ENCODE data around the gene TRERF1.

The TRERF1 gene

GRCh38 chr6:42396720-42397119 is 55.0 kb downstream of the TRERF1 start:
- Histone ChIP-seq H3F3A (ENCODE audit: insufficient read depth, low read length) (no peaks in the 10 kb centered on the region), H3K79me2 (ENCODE audit: insufficient read depth, low read length) (no peaks in the 10 kb centered on the region), H3K9me3 (ENCODE audit: low read length) (no peaks in the 10 kb centered on the region), H3K36me3 (ENCODE audit: insufficient read depth, low read length) (no peaks in the 10 kb centered on the region), H3K4me2 (ENCODE audit: low read length) (no peak overlapping the region), H2AFZ (ENCODE audit: low read length) (no peak overlapping the region), H3K27ac (ENCODE audit: low read depth, low read length, poor library complexity, severe bottlenecking) (no peak overlapping the region), H3K27me3 (ENCODE audit: insufficient read depth, low read length) (no peaks in the 10 kb centered on the region; the same call in 1 of the 2 replicates), H3K4me3 (ENCODE audit: low read depth, low read length, poor library complexity, severe bottlenecking) (no peak overlapping the region), H3K4me1 (ENCODE audit: insufficient read depth, low read length, severe bottlenecking) (no peaks in the 10 kb centered on the region), H3K9ac (ENCODE audit: low read length) (no peak overlapping the region), H3K9me2 (ENCODE audit: low read depth, low read length) (no peaks in the 10 kb centered on the region), H4K20me1 (ENCODE audit: insufficient read depth, low read length) (no peaks in the 10 kb centered on the region)
- no peak for TF ChIP-seq EZH2 (IDR thresholded peaks at IDR 0.05; ENCODE audit: borderline replicate concordance, low read length)
- peak; percentile 39; the same call in 1 of the 2 replicates for TF ChIP-seq CTCF (IDR thresholded peaks at IDR 0.05; ENCODE audit: low read length)

DNA sequence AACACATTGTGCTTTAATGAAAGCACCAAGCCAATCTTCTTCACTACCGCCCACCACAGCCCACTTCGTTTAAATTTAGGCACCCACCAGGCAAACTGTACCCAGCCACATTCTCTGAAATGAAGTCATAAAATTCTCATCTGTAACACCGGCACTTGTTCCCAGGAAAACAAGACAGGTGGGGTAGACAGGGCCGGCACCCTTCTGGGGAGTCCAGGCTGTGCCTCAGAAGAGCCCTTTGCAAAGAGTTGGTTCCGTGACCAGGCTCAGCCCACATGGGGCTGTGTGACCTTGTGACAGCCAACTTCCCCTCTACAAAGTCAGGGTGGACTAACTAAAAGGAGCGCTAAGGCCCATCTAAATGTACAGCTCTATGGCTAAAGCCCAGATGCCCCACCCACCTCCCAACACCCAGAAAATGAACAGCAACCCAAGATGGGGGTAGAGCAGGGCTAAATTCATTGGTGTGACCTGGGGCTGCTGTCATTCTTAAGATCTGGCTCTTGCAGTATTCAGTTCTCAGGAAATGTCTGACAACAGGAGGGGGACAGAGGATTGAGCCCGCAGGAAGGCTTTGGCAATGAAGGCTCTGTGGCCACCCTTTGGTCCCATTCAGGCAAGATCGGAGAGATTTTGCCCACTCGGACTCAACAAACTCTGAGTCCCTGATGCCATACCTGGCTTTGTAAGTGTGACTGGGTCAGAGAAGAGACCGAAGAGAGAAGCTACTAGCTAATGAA is 56.7 kb downstream of the TRERF1 start:
- Histone ChIP-seq H3K27me3 (ENCODE audit: insufficient read depth, low read length) (no peaks in the 10 kb centered on the region; the same call in 1 of the 2 replicates), H3K9me3 (ENCODE audit: low read length) (no peaks in the 10 kb centered on the region), H3K9ac (ENCODE audit: low read length) (no peak overlapping the region), H3K4me1 (ENCODE audit: insufficient read depth, low read length, severe bottlenecking) (no peaks in the 10 kb centered on the region), H3K4me3 (ENCODE audit: low read depth, low read length, poor library complexity, severe bottlenecking) (no peak overlapping the region), H4K20me1 (ENCODE audit: insufficient read depth, low read length) (no peaks in the 10 kb centered on the region), H3K79me2 (ENCODE audit: insufficient read depth, low read length) (no peaks in the 10 kb centered on the region), H3F3A (ENCODE audit: insufficient read depth, low read length) (no peaks in the 10 kb centered on the region), H3K27ac (ENCODE audit: low read depth, low read length, poor library complexity, severe bottlenecking) (no peak overlapping the region), H3K9me2 (ENCODE audit: low read depth, low read length) (no peaks in the 10 kb centered on the region), H3K4me2 (ENCODE audit: low read length) (no peak overlapping the region), H3K36me3 (ENCODE audit: insufficient read depth, low read length) (no peaks in the 10 kb centered on the region), H2AFZ (ENCODE audit: low read length) (no peak overlapping the region)
- TF ChIP-seq CTCF (IDR thresholded peaks at IDR 0.05; ENCODE audit: low read length), result no peak
- no peak for TF ChIP-seq EZH2 (IDR thresholded peaks at IDR 0.05; ENCODE audit: borderline replicate concordance, low read length)

DNA sequence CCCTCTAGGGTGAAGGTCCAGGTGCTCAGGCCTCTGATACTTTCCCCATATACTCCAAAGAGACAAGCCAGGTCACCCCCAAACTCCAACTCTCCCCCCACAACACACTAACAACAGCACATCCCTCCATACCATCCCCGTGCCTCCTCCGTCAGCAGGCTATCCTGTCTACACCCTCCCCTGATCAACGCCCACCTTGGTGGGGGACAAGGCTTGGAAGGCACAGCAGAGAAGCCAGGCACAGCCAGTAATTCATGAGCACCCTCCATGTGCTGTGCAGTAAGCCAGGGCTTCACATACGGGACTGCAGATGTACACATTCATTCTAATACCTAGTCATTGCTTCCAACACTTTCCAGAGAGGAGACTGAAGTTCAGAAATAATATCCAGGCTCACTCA is 57.6 kb downstream of the TRERF1 start:
- Histone ChIP-seq H3K9ac (ENCODE audit: low read length) (no peak overlapping the region), H3K79me2 (ENCODE audit: insufficient read depth, low read length) (no peaks in the 10 kb centered on the region), H3K9me3 (ENCODE audit: low read length) (no peaks in the 10 kb centered on the region), H4K20me1 (ENCODE audit: insufficient read depth, low read length) (no peaks in the 10 kb centered on the region), H3K27me3 (ENCODE audit: insufficient read depth, low read length) (no peaks in the 10 kb centered on the region; the same call in 1 of the 2 replicates), H3F3A (ENCODE audit: insufficient read depth, low read length) (no peaks in the 10 kb centered on the region), H3K36me3 (ENCODE audit: insufficient read depth, low read length) (no peaks in the 10 kb centered on the region), H3K4me1 (ENCODE audit: insufficient read depth, low read length, severe bottlenecking) (no peaks in the 10 kb centered on the region), H3K9me2 (ENCODE audit: low read depth, low read length) (no peaks in the 10 kb centered on the region), H3K4me2 (ENCODE audit: low read length) (no peak overlapping the region), H2AFZ (ENCODE audit: low read length) (no peak overlapping the region), H3K27ac (ENCODE audit: low read depth, low read length, poor library complexity, severe bottlenecking) (no peak overlapping the region), H3K4me3 (ENCODE audit: low read depth, low read length, poor library complexity, severe bottlenecking) (no peak overlapping the region)
- no peak for TF ChIP-seq CTCF (IDR thresholded peaks at IDR 0.05; ENCODE audit: low read length)
- no peak for TF ChIP-seq EZH2 (IDR thresholded peaks at IDR 0.05; ENCODE audit: borderline replicate concordance, low read length)

Measured in OCI-LY1 (cell line).